GM06990 (cell line): ENCODE results near the gene MED29.

ENCODE experiments used
- DNase-seq: peaks from one replicate; pipeline ENCODE4 v3.0.0-alpha.2; 2011; ENCODE audit not compliant: insufficient read length; ENCODE audit errors: extremely low read depth
- H3K27me3 ChIP-seq: replicated peaks from 2 replicates; pipeline ENCODE4 v1.6.0; 2011; ENCODE audit warnings: low read length; ENCODE audit not compliant: control insufficient read depth, insufficient read depth
- H3K36me3 ChIP-seq: 2 replicates; pipeline ENCODE4 v1.5.1; 2011; ENCODE audit warnings: low read length; ENCODE audit not compliant: control insufficient read depth, insufficient read depth
- H3K4me3 ChIP-seq: replicated peaks from 2 replicates; pipeline ENCODE4 v1.5.1; 2011; ENCODE audit warnings: low read depth, mild to moderate bottlenecking, control low read depth, low read length
- TF ChIP-seq, protein P1 (sequence below): IDR thresholded peaks from 2 replicates; pipeline ENCODE4 v1.5.1; 2011; ENCODE audit warnings: low read length, control low read depth, mild to moderate bottlenecking, inconsistent platforms; ENCODE audit not compliant: insufficient read depth, poor library complexity, severe bottlenecking

Gene MED29

DNA sequence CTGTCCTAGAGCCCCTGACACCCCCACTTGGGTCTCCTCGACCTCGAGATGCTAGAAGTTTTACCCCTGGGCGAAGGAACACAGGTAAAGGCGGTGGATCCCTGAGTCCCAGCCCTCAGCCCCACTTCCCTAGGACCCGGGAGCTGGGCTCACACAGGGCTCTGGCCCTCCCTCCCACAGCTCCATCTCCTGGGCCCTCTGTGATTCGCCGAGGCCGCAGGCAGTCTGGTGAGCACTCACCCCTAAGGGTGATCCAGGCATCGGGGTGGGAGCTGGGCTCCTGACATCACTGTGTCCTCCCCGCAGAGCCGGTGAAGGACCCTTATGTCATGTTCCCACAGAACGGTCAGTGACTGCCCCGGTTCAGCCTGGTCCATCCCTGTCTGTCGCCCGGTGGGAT lies 29.6 kb downstream of the MED29 start:
- Histone ChIP-seq H3K27me3 (no peaks in the 10 kb centered on the region), H3K4me3 (no peak overlapping the region), H3K36me3 (peaks cover 41% of the 10 kb centered on the region)
- TF ChIP-seq, protein P1, sequence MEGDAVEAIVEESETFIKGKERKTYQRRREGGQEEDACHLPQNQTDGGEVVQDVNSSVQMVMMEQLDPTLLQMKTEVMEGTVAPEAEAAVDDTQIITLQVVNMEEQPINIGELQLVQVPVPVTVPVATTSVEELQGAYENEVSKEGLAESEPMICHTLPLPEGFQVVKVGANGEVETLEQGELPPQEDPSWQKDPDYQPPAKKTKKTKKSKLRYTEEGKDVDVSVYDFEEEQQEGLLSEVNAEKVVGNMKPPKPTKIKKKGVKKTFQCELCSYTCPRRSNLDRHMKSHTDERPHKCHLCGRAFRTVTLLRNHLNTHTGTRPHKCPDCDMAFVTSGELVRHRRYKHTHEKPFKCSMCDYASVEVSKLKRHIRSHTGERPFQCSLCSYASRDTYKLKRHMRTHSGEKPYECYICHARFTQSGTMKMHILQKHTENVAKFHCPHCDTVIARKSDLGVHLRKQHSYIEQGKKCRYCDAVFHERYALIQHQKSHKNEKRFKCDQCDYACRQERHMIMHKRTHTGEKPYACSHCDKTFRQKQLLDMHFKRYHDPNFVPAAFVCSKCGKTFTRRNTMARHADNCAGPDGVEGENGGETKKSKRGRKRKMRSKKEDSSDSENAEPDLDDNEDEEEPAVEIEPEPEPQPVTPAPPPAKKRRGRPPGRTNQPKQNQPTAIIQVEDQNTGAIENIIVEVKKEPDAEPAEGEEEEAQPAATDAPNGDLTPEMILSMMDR = no peak
- no peak for DNase-seq

DNA sequence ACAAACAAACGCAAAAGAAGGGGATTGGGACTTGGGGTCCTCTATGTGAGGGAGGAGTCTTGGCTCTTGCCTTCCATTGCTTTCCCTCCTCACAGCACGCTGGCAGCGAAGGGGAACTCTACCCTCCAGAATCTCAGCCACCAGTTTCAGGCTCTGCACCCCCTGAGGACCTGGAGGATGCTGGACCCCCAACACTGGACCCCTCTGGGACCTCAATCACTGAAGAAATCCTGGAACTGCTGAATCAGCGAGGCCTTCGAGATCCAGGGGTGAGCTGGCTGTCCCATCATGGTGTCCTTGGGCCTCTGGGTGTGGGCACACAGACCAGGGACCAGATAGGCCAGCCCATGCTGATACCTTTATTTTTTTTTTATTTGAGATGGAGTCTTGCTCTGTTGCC lies 30.8 kb downstream of the MED29 start:
- no peak overlapping the region for H3K4me3 ChIP-seq
- no peak for DNase-seq
- no peaks in the 10 kb centered on the region for H3K27me3 ChIP-seq
- H3K36me3 ChIP-seq = peaks cover 36% of the 10 kb centered on the region
- TF ChIP-seq, protein P1 = no peak

DNA sequence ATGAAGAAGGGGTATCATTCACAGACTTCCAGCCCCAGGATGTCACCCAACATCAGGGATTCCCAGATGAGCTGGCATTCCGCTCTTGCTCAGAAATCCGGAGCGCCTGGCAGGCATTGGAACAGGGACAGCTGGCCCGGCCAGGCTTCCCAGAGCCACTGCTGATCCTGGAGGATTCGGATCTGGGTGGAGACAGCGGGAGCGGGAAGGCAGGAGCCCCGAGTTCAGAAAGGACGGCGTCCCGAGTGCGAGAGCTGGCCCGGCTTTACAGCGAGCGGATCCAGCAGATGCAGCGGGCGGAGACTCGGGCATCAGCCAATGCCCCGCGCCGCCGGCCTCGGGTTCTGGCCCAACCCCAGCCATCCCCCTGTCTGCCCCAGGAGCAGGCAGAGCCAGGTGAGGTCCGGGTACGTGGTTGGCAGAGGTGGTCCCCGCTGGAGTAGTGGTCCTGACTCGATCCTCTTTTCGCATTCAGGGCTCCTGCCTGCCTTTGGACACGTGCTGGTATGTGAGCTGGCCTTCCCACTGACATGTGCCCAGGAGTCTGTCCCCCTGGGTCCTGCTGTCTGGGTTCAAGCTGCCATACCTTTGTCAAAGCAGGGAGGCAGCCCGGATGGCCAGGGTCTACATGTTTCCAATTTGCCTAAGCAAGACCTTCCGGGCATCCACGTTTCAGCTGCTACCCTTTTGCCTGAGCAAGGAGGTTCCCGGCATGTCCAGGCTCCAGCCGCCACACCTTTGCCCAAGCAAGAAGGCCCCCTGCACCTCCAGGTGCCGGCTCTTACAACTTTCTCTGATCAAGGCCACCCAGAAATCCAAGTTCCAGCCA lies 32.3 kb downstream of the MED29 start:
- Histone ChIP-seq H3K36me3 (peaks cover 31% of the 10 kb centered on the region), H3K4me3 (no peak overlapping the region), H3K27me3 (no peaks in the 10 kb centered on the region)
- no peak for DNase-seq
- TF ChIP-seq, protein P1 = no peak

DNA sequence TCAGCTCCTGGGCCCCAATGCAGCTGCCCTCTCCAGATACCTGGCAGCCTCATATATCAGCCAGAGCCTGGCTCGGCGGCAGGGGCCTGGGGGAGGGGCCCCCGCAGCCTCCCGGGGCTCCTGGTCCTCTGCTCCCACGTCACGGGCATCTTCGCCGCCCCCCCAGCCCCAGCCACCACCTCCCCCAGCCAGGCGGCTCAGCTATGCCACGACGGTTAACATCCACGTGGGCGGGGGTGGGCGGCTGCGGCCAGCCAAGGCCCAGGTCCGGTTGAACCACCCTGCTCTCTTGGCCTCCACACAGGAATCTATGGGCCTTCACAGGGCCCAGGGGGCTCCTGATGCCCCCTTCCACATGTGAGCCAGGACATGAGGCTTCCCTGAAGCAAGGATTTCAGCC lies 33.8 kb downstream of the MED29 start:
- no peaks in the 10 kb centered on the region for H3K27me3 ChIP-seq
- H3K36me3 ChIP-seq = peaks cover 23% of the 10 kb centered on the region
- H3K4me3 ChIP-seq = no peak overlapping the region
- no peak for DNase-seq
- TF ChIP-seq, protein P1 = no peak

DNA sequence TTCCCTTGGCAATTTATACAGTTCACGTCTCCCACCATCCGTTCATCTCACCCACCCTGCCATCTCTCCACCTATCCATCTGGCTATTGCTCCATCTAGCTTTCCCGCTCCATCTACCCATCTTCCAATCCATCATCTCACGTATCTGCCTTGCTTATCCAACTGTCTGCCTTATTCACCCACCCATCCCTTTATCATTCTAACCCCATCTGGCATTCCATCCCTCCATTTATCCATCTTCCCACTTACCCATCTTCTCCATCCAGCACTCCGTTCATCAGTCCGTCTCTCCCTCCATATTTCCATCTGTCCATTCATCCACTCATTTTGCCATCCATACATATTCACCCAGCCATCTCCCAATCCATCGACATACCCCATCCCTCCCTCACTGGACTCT lies 34.6 kb downstream of the MED29 start:
- peaks cover 22% of the 10 kb centered on the region for H3K36me3 ChIP-seq
- no peak for DNase-seq
- H3K4me3 ChIP-seq = no peak overlapping the region
- no peaks in the 10 kb centered on the region for H3K27me3 ChIP-seq
- TF ChIP-seq, protein P1 = no peak
